KMS-11 (cell line): ENCODE data around the gene CTAG1A.

Source experiments
- H2AFZ ChIP-seq: fragments of 200-600 bp; sonication (generic); 2 replicates; pipeline ENCODE4 v1.6.1; 2016; ENCODE audit warnings: antibody characterized with exemption, mixed run types, low read depth
- H3K27ac ChIP-seq: fragments of 200-600 bp; sonication (generic); 2 replicates; pipeline ENCODE4 v1.6.1; 2016; ENCODE audit warnings: mild to moderate bottlenecking, mixed run types
- H3K27me3 ChIP-seq: fragments of 200-600 bp; sonication (generic); 2 replicates; pipeline ENCODE4 v1.6.1; 2017; ENCODE audit warnings: mild to moderate bottlenecking, low read depth, mixed run types, moderate library complexity; ENCODE audit not compliant: insufficient read depth
- H3K36me3 ChIP-seq: fragments of 200-600 bp; sonication (generic); 2 replicates; pipeline ENCODE4 v1.6.1; 2017; ENCODE audit warnings: mild to moderate bottlenecking, mixed run types; ENCODE audit not compliant: insufficient read depth
- H3K4me1 ChIP-seq: fragments of 200-600 bp; sonication (generic); 2 replicates; pipeline ENCODE4 v1.6.1; 2016; ENCODE audit warnings: mild to moderate bottlenecking, low read depth, mixed run types; ENCODE audit not compliant: poor library complexity, severe bottlenecking
- H3K4me2 ChIP-seq: fragments of 200-600 bp; sonication (generic); 2 replicates; pipeline ENCODE4 v1.7.0; 2016; ENCODE audit warnings: mild to moderate bottlenecking, mixed run types
- H3K4me3 ChIP-seq: fragments of 200-600 bp; sonication (generic); IDR thresholded peaks from 2 replicates; pipeline ENCODE4 v1.6.1; 2017; ENCODE audit warnings: low read depth, low read length, mixed read lengths; ENCODE audit not compliant: insufficient read depth
- H3K79me2 ChIP-seq: fragments of 200-600 bp; sonication (generic); 2 replicates; pipeline ENCODE4 v1.6.1; 2016; ENCODE audit warnings: low read depth, mixed run types; ENCODE audit not compliant: insufficient read depth
- H3K9ac ChIP-seq: fragments of 200-600 bp; sonication (generic); 2 replicates; pipeline ENCODE4 v1.6.1; 2016; ENCODE audit warnings: mild to moderate bottlenecking, mixed run types
- H4K20me1 ChIP-seq: fragments of 200-600 bp; sonication (generic); 2 replicates; pipeline ENCODE4 v1.6.1; 2016; ENCODE audit warnings: mild to moderate bottlenecking, mixed run types; ENCODE audit not compliant: insufficient read depth
- CTCF ChIP-seq: fragments of 200-600 bp; sonication (generic); conservative IDR thresholded peaks from 2 replicates; pipeline ENCODE4 v1.6.1; 2017; ENCODE audit warnings: low read depth, mild to moderate bottlenecking, antibody characterized with exemption, low read length, moderate library complexity, mixed read lengths

Gene CTAG1A

GRCh38 chrX:154592505-154592904 lies 7.6 kb downstream of the CTAG1A start:
- H3K27me3 ChIP-seq: peaks cover 3% of the 10 kb centered on the region; the same call in 1 of the 2 replicates
- no peak for TF ChIP-seq CTCF
- no peak overlapping the region for H3K4me2 ChIP-seq

GRCh38 chrX:154593201-154593600 lies 8.3 kb downstream of the CTAG1A start:
- Histone ChIP-seq H3K9ac (no peak overlapping the region), H4K20me1 (no peaks in the 10 kb centered on the region), H3K27ac (no peak overlapping the region), H3K27me3 (peaks cover 3% of the 10 kb centered on the region; the same call in 1 of the 2 replicates), H3K36me3 (no peaks in the 10 kb centered on the region), H3K79me2 (no peaks in the 10 kb centered on the region), H3K4me3 (no peak overlapping the region), H3K4me2 (no peak overlapping the region), H2AFZ (no peak overlapping the region), H3K4me1 (no peaks in the 10 kb centered on the region)
- TF ChIP-seq CTCF: no peak

More at GRCh38 chrX:154592505-154592904, 7.6 kb downstream of the CTAG1A start:
- no peaks in the 10 kb centered on the region for H3K79me2 ChIP-seq
- H2AFZ ChIP-seq: no peak overlapping the region
- no peak overlapping the region for H3K27ac ChIP-seq
- H3K36me3 ChIP-seq: no peaks in the 10 kb centered on the region
- H3K4me3 ChIP-seq: no peak overlapping the region
- no peaks in the 10 kb centered on the region for H4K20me1 ChIP-seq
- no peaks in the 10 kb centered on the region for H3K4me1 ChIP-seq
- no peak overlapping the region for H3K9ac ChIP-seq

GRCh38 chrX:154594491-154594890 lies 9.6 kb downstream of the CTAG1A start:
- Histone ChIP-seq H3K79me2 (no peaks in the 10 kb centered on the region), H3K4me1 (no peaks in the 10 kb centered on the region), H3K4me2 (no peak overlapping the region), H2AFZ (no peak overlapping the region), H3K27me3 (peaks cover 3% of the 10 kb centered on the region; the same call in 1 of the 2 replicates), H4K20me1 (no peaks in the 10 kb centered on the region), H3K9ac (no peak overlapping the region), H3K27ac (no peak overlapping the region), H3K36me3 (no peaks in the 10 kb centered on the region), H3K4me3 (no peak overlapping the region)
- TF ChIP-seq CTCF: no peak

- H3K4me3 ChIP-seq: no peak overlapping the region
- no peak overlapping the region for H3K9ac ChIP-seq
- no peaks in the 10 kb centered on the region for H3K79me2 ChIP-seq
- no peaks in the 10 kb centered on the region for H4K20me1 ChIP-seq
- no peaks in the 10 kb centered on the region for H3K36me3 ChIP-seq
- no peak overlapping the region for H3K4me2 ChIP-seq
- peaks cover 3% of the 10 kb centered on the region; the same call in 1 of the 2 replicates for H3K27me3 ChIP-seq
- H3K4me1 ChIP-seq: no peaks in the 10 kb centered on the region
- H2AFZ ChIP-seq: no peak overlapping the region
- H3K27ac ChIP-seq: no peak overlapping the region
- no peak for TF ChIP-seq CTCF
Observed at GRCh38 chrX:154595559-154596249, 10.8 kb downstream of the CTAG1A start.
